Measurements from ENCODE around the gene CYTH1.

GRCh38 chr17:78815696-78816095 lies 33.6 kb upstream of the CYTH1 start:
- TF ChIP-seq, protein P1, sequence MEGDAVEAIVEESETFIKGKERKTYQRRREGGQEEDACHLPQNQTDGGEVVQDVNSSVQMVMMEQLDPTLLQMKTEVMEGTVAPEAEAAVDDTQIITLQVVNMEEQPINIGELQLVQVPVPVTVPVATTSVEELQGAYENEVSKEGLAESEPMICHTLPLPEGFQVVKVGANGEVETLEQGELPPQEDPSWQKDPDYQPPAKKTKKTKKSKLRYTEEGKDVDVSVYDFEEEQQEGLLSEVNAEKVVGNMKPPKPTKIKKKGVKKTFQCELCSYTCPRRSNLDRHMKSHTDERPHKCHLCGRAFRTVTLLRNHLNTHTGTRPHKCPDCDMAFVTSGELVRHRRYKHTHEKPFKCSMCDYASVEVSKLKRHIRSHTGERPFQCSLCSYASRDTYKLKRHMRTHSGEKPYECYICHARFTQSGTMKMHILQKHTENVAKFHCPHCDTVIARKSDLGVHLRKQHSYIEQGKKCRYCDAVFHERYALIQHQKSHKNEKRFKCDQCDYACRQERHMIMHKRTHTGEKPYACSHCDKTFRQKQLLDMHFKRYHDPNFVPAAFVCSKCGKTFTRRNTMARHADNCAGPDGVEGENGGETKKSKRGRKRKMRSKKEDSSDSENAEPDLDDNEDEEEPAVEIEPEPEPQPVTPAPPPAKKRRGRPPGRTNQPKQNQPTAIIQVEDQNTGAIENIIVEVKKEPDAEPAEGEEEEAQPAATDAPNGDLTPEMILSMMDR (tag by site-specific recombination; IDR thresholded peaks at IDR 0.05): no peak
- TF ChIP-seq, protein P2, sequence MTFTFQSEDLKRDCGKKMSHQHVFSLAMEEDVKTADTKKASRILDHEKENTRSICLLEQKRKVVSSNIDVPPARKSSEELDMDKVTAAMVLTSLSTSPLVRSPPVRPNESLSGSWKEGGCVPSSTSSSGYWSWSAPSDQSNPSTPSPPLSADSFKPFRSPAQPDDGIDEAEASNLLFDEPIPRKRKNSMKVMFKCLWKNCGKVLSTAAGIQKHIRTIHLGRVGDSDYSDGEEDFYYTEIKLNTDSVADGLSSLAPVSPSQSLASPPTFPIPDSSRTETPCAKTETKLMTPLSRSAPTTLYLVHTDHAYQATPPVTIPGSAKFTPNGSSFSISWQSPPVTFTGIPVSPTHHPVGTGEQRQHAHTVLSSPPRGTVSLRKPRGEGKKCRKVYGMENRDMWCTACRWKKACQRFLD (tag by site-specific recombination; IDR thresholded peaks at IDR 0.05): no peak
- TF ChIP-seq, protein P3, sequence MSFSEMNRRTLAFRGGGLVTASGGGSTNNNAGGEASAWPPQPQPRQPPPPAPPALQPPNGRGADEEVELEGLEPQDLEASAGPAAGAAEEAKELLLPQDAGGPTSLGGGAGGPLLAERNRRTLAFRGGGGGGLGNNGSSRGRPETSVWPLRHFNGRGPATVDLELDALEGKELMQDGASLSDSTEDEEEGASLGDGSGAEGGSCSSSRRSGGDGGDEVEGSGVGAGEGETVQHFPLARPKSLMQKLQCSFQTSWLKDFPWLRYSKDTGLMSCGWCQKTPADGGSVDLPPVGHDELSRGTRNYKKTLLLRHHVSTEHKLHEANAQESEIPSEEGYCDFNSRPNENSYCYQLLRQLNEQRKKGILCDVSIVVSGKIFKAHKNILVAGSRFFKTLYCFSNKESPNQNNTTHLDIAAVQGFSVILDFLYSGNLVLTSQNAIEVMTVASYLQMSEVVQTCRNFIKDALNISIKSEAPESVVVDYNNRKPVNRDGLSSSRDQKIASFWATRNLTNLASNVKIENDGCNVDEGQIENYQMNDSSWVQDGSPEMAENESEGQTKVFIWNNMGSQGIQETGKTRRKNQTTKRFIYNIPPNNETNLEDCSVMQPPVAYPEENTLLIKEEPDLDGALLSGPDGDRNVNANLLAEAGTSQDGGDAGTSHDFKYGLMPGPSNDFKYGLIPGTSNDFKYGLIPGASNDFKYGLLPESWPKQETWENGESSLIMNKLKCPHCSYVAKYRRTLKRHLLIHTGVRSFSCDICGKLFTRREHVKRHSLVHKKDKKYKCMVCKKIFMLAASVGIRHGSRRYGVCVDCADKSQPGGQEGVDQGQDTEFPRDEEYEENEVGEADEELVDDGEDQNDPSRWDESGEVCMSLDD (tag by site-specific recombination; IDR thresholded peaks at IDR 0.05): no peak
- TF ChIP-seq MYNN (tag by site-specific recombination; IDR thresholded peaks at IDR 0.05; ENCODE audit: borderline replicate concordance): no peak
- no peak for TF ChIP-seq ZNF629 (tag by site-specific recombination; IDR thresholded peaks at IDR 0.05)
- TF ChIP-seq ZNF791 (tag by site-specific recombination; IDR thresholded peaks at IDR 0.05): no peak
- TF ChIP-seq RBAK (tag by site-specific recombination; IDR thresholded peaks at IDR 0.05): no peak
- no peak for TF ChIP-seq ZNF140 (tag by site-specific recombination; IDR thresholded peaks at IDR 0.05)
- TF ChIP-seq ZEB2 (tag by site-specific recombination; IDR thresholded peaks at IDR 0.05): no peak
- no peak for TF ChIP-seq ZNF501 (tag by site-specific recombination; IDR thresholded peaks at IDR 0.05)
- no peak for TF ChIP-seq ZNF155 (tag by site-specific recombination; IDR thresholded peaks at IDR 0.05)
- no peak for TF ChIP-seq HOXA7 (CRISPR knock-in tag; IDR thresholded peaks at IDR 0.05; ENCODE audit: borderline replicate concordance)
- no peak for TF ChIP-seq ZNF785 (tag by site-specific recombination; IDR thresholded peaks at IDR 0.05)

All from HEK293 (cell line).